ENCODE measurements around the gene ZBTB9.

GRCh38 chr6:33439956-33440648 lies 14.3 kb upstream of the ZBTB9 start:
- TF ChIP-seq CTCF (IDR thresholded peaks at IDR 0.05) (no peak), POLR2A (IDR thresholded peaks at IDR 0.05) (no peak)
